Inferior parietal cortex (tissue), 1 donor: ENCODE data around the gene SNX32.

Source experiments
- DNase-seq: peaks from one replicate; pipeline ENCODE4 v3.0.0-alpha.2; 2016; ENCODE audit errors: extremely low spot score

The SNX32 gene

DNA sequence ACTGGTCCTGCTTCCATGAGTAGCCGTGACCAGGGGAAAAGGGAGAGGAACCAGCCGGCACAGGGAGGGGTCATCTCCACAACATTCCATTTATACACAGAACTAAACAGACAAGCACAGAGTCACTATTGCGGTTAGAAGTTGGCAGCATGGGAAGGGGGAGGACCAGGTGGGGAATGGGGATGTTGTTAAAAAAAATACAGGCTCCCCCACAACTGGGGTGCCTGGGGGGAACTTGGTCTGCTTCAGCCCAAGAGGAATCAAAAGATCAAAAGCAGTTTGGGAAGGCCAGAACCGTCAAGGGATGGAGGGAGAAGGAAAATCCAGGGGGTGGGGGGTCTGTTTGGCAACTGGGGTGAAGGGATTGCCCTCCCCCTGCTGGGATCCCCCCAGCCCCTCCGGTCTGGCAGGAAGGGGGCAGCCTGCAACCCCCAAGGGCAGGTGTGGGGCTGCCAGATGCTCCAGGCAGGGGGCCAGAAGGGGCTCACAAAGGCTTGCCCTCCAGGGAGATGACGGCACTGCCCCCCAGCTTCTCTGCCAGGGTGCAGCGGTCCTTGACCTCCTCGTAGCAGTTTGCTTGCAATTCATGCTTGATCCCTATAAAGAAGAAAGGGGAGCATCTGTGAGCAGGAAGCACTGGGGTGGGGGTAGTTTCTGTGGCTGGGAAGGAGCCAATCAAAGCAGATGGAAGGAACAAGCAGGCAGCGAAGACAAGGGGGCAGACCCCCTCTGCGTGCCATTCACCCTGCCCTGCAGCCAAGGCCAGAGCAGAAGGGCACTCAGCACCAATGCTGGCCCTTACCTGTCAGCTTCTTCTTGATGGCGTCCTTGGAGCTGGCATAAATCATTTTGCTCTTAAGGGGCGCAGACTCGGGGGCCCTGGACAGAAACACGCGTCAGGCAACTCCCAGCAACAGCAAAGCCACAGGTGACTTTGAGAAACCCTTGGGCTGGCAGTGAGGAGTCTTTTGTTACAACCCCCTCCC, 21.4 kb downstream of the SNX32 start:
- DNase-seq = no peak

DNA sequence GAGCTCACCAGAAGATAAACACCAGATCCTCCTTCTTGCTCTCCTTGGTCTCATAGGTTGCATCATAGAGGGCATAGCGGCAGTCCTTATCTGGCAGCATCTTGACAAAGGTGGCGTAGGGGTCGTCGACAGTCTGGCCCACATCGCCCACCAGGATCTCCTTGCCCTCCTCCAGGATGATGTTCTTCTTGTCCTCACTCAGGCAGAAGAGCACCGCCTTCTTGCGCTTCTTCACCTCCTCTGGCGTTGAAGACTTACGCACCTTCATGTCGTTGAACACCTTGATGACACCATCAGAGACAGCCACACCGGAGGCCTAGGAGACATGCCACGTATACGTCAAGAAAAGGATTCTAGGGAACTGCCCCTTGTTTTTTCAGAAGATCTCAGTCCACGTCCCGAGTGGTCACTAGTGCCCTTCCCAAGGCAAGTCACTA, 22.2 kb downstream of the SNX32 start:
- DNase-seq = no peak

DNA sequence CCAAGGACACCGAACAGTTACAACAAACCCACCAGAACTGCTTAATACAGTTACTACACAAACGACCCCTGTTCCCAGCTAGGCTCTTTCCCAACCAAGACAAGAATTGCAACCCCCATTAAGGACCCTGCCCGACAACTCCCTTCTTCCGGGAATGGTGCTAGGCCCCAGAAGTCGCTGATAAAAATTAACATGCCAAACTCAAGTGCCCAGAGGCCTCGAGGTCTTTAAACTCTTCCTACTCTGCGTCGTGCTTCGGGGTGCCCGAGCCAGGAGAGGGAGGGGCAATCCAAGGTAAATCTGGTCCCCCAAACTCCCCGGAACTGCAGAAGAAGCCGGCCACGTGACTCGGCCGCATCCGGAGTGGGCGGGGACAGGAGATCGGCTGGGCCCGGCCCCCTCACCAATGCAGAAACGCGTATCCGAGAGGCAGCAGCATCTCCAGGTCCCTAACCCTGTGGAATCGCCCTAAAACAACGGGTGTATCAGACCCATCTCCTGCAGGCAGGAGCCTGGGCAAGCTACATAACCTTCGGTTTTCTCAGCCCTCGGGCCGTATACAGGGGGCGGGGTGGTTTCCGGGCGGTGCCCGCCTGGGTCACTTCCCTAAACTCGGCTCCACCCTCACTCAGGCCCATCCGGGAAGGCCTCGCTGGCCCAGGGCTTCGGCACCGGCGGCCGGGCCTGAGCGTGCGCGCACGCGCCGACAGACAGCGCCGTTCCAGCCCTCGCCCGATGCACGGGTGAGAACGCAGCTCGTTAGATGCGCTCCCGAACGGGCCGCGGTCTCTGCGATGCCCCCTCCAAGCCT, 23.1 kb downstream of the SNX32 start:
- peak; percentile 61 for DNase-seq

DNA sequence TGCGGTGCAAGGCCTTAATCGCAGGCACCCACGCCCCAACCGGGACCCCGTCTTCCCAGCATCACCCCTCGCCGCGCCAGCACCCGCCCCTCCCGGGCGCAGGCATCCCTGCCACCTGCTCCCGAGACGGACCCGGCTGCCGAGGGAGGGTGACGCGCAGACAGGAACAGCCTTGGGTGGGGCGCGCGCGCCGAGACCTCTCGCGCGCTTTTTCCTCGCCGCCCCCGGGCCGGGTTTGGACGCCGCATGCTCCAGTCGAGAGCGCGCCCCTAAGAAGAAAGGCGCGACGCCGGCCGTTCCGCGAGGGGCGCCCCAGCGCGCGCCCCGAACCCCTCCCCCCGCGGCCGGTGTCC, 23.7 kb downstream of the SNX32 start:
- peak; percentile 48 for DNase-seq

DNA sequence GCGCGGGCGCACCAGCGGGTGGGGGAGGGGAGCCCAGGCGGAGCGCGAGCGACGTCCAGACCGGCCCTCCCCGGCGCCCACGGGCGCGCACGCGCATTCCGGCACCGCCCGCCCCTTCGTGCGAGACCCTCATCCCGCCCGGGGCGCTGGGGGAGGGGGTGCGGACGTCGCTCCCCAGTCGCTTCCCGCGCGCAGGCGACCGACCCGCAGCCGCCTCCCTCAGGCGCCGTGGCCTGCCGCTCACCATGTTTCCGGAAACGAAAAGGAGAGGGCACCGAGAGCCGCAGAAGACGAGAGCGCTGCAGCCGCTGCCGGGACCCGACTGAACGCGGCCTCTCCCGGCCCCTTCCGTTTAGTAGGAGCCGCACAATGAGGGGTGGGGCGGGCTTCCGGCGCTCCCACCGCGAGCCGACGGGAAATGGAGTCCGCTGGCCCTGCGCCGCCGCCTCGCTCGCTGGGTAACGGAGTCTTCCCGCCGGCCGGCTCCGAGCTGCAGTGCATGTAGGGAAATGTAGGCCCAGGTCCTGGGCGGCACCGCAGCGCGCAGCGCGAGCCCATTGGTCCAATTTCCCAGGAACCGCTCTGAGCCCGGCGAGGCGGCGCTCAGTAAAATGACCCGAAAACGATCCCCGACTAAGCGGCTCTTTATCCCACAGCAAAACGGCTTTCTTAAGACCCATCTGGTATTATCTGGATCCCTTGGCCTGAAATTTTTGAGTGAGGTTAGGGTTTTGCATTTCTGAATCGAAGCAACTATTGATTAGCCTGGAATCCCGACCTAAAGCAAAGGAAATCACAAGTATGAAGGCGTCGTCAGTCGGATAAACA, 24.3 kb downstream of the SNX32 start, which contains the start of gene CFL1:
Gene CFL1, minus strand, starts transcription at position 328 of the 828 bp plus-strand sequence. Its CDS starts 81 bp downstream, at position 247.
- peak; percentile 95 for DNase-seq

DNA sequence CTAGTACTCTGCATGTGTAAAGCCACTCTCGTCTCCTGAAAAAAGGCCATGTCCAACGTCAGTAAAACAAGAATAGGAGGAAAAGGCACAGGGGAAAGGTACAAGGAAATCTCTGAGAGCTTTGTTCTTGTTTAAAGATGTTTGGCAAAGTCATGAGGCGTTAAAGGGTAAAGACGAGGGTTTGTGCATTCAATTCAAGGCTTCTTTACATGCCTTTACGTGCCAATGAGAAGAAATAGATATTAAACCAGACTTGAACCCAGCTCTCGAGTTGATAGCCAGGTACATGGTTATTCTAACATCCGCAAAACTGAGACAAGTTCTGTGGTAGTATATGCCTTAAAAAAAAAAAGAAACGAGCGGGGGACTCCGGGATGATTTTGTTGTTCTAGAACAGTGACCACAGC, 24.9 kb downstream of the SNX32 start:
- DNase-seq = no peak

DNA sequence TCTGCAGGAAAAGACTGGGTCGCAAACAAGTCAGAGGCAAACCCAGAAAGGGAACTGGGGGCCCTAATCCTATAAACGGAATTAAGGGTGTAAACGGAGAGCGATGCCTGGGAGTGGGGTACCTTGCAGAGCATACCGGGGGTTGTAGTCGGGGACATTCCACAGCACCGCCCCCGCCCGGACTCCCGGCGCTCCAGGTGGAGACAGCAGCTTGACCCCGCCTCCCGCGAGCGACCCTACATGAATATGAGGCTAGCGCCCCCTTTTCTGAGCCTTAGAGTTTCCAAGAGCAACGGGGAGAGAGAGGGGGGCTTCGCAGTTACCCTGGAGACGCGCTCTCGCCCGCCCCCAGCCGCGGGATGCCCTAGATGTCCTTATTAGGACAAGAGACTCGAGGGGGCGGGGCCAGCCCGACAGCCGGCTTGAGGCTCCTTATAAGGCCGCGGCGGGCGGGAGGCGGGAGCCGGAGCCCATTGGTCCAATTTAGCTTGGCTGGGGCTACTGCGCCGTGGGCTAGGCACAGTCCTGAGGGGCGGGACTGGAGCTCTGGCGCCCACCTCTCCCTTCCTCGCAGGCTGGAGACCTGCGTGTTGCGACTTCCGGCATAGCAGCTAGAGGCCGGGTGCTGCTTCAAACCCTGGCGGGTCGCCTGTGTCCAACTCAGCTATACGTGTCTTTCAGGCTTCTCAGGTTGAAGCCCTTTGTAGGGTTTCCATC, 25.5 kb downstream of the SNX32 start:
- peak; percentile 95 for DNase-seq

DNA sequence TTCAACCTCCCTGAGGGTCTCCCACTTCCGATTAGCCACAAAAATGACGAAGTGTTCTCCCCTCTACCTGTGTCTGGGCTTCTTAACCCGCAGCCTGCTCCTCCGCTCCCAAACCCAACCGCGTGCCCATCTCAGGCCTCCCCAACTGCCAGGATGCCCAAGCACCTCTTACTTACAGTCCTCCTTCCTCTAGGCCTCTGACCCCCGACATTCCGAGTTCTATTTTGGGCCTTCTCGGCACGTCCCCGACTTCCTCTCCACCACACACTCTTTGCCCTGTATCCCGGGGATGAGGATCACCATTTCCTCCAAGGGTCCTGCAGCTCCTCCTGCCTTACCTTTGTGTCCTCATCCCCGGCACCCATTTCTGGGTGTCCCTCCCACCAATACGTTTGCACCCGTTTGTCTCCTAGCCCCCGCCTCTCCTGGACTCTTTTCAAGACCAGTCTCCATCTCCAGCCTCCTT, 26.1 kb downstream of the SNX32 start:
- no peak for DNase-seq

DNA sequence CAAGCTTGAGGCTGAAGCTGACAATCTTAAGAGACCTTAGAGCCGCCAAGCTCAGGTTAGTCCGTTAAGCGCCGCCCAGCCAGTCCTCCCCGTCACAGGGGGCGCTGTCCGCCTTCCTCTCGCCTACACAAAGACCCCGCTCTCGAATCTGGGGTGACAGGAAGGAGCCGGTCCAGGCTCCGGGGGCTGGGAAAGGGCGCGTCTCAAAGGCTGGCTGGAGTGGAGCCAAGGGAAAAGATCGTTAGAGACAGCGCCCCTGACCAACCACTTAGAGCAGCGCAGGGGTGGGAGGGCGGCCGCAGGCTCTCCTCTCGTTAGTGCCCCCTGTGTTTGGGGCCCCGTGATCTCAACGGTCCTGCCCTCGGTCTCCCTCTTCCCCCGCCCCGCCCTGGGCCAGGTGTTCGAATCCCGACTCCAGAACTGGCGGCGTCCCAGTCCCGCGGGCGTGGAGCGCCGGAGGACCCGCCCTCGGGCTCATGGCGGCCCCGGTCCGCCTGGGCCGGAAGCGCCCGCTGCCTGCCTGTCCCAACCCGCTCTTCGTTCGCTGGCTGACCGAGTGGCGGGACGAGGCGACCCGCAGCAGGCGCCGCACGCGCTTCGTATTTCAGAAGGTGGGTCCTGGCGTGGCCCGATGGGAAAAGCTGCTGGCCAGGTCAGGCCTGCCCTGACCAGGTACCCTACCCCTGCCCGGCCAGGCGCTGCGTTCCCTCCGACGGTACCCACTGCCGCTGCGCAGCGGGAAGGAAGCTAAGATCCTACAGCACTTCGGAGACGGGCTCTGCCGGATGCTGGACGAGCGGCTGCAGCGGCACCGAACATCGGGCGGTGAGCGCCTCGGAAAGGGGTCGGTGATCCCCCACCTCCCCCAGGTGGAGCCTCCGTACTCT, 26.8 kb downstream of the SNX32 start, which contains the start of gene MUS81:
Gene MUS81, plus strand, starts transcription at position 156 of the 887 bp plus-strand sequence. Its CDS starts 321 bp downstream, at position 477.
- peak; percentile 95 for DNase-seq

DNA sequence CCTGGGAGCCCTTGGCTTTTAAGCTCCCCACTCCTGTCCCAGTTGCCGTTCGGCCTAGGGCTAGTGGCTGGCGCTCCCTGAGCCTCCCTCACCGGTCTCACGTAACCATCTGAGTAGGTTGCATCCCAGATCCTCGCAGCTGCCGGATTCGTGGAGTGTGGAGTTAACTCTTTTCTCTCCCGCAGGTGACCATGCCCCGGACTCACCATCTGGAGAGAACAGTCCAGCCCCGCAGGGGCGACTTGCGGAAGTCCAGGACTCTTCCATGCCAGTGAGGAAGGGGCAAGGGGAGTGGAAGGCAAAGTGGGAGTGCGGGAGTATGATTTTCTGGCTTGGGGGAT, 27.4 kb downstream of the SNX32 start:
- DNase-seq = no peak

DNA sequence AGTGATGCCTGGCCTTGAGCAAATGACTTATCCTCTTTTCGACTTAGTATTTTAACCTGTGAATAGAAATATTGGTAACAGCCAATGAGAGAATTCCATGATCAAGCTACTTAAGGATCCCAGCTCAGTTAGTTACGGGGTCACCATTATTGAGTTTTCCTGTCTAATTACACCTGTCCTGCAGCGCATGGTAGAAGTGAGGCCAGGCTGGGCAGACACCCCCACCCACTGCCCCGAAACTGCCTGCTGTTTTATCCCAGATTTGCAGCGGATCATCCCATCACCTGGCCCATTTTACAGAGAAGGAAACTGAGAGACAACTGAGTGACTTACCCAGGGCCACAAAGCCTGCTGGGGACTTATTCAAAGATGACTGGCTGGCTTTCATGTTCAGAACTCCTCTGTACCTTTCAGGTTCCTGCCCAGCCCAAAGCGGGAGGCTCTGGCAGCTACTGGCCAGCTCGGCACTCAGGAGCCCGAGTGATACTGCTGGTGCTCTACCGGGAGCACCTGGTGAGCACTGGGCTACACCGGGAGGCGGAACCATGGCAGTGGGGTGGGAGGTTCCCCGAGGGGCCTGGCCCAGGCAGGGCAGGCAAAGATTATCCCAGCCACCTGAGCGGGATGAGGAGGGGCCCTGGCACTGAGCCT, 27.9 kb downstream of the SNX32 start:
- DNase-seq = no peak

DNA sequence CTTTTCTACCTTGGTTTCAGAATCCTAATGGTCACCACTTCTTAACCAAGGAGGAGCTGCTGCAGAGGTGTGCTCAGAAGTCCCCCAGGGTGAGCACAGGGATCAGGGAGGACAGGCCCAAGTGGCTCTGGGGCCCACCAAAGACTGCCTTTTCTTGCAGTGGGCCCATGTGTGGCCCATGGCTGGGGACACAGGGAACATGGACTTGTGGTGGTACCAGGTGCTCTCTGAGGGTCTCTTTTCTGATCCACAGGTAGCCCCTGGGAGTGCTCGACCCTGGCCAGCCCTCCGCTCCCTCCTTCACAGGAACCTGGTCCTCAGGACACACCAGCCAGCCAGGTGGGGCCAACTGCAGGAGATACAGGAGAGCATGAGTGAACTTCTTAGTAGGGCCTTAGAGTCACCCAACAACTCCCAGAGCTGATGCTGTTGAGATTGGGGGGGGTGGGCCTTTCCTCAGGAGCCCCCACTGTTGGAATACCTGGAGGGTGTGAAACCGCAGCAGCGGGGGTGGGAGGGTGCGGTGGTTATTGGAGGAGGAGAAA, 28.5 kb downstream of the SNX32 start:
- no peak for DNase-seq

DNA sequence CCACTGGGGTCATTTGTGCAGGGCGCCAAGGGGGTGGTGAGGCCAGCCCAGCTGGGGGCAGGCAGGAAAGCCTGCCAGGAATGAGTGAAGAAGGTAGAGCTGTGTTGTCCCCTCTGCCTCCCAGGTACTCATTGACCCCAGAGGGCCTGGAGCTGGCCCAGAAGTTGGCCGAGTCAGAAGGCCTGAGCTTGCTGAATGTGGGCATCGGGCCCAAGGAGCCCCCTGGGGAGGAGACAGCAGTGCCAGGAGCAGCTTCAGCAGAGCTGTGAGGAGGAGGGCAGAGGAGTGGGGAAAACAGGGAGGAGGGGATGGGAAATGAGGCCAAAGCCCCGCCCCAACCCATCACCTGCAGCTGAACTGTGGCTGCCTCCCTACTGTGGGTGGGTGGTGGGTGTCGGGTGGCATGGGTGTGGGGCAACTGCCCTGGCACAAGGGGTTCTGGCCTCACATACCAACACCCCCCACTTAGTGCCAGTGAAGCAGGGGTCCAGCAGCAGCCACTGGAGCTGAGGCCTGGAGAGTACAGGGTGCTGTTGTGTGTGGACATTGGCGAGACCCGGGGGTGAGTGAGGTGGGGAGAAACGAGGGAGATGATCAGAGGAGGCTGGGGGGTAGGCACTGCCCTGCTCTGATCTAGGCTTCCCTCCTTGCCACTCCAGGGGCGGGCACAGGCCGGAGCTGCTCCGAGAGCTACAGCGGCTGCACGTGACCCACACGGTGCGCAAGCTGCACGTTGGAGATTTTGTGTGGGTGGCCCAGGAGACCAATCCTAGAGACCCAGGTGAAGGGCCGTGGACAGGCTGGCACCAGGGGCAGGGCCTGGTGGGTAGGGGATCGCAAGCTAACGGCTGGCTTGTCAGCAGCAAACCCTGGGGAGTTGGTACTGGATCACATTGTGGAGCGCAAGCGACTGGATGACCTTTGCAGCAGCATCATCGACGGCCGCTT, 29.5 kb downstream of the SNX32 start:
- no peak for DNase-seq

DNA sequence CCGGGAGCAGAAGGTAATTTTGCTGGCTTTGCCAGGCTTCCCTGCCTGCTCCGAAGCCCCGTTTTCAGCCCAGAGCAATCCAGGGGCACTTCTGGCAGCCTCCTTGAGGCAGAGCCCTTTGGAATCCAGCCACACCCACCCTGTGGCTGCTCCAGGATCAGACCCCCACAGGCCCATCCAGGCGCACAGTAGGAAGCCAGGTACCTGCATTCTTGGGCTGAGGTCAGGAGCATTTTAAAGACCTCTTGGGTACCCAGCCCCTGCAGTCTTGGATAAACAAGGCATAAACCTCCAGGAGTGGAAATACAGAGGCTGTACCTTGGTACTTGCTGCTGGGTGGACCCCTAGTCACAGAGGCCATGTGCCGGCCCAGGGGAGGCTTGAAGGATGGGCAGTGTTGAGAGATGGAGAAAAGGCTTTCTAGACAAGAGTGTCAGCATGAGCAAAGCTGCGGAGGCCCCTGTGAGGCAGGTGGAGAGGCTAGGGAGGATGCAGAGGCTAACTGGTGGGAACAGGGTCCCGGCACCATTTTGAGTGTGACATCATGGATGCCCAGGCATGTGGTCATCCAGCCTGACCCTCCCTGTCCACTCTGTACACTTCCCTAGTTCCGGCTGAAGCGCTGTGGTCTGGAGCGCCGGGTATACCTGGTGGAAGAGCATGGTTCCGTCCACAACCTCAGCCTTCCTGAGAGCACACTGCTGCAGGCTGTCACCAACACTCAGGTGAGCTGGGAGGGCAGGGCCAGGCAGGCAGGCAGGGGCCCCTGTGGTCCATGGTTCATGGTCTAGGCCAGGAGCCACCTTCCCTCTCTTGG, 30.3 kb downstream of the SNX32 start:
- no peak for DNase-seq

DNA sequence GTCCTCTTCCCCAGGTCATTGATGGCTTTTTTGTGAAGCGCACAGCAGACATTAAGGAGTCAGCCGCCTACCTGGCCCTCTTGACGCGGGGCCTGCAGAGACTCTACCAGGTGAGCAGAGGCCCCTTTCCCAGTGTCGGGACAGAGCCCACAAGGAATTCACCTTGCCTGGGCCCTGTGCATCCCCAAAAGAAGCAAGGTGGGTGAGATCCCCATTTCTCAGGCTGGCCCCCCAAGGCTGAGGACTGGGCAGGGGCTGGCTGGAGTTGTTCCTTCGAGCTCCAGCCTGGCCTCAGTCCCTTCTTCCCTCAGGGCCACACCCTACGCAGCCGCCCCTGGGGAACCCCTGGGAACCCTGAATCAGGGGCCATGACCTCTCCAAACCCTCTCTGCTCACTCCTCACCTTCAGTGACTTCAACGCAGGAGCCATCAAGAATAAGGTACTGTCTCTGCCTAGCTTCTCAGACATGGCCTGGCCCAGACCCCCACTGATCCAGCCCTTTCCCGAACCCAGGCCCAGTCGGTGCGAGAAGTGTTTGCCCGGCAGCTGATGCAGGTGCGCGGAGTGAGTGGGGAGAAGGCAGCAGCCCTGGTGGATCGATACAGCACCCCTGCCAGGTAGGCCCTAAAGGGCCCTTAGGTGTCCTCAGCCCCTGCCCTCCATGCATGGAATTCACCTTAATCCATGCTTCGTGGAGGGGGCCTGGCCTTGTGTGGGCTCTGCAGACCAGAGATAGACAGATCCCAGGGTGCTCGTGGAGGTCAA, 31.1 kb downstream of the SNX32 start:
- DNase-seq = no peak

DNA sequence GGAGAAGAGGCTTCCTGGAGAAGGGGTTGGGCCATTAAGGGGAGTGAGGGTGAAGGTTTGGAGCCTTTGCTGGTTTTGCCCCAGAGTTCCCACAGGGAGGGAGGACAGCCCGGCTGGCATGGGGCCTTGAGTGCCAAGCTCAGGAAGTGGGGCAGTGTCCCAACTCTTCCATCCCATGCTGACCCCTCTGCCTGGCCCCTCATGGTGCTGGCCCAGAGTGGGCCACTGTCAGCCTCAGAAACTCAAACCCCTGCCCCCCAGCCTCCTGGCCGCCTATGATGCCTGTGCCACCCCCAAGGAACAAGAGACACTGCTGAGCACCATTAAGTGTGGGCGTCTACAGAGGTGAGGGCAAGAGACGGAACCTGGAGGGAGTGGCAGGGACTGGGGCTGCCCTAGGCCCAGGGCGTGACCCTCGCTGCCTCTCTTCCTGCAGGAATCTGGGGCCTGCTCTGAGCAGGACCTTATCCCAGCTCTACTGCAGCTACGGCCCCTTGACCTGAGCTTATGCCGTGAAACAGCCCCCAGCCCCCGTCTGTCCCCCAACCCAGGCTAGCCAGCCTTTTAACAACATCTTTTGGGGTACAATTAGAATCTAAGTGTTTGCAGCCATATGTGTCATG, 31.9 kb downstream of the SNX32 start:
- DNase-seq = no peak
